GM12874 (cell line): ENCODE results near the gene TP53BP2.

ENCODE experiments used
- CTCF ChIP-seq: IDR thresholded peaks from 2 replicates; pipeline ENCODE4 v1.5.1; 2011; ENCODE audit warnings: low read depth, mild to moderate bottlenecking, control low read depth, low read length, moderate library complexity; ENCODE audit not compliant: insufficient read depth

TP53BP2 gene

DNA sequence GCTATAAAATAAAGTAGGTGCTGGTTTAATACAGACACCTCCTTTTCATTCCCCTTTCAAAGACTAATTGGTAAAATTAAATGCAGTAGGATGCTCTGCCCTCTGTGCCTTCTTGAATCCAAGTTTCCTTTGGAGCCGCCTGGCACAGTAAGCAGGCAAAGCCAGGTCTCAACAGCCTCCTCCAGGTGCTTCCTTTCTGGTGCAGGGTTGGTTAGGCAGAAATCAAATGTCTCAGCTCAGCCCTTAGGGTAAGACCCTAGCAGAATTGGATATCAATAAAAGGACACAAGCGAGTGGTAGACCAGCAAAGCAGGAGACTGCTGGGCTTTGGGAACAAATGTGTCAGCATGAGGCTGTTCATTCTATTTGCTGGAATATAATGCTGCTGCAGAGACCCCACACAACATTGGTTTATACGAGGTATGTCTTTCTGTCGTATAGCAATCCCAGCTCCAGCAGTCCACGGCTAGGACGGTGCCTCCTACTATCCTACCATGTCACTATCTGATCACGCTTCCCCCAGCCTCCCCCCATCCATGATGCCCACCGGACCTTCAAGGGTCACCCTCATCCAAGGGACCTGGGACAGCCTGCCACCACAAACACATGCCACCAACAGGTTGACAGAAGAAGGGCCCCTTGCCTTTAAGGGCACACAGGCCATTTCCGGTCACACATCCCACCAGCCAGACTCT, 75.0 kb downstream of the TP53BP2 start:
- no peak for TF ChIP-seq CTCF

DNA sequence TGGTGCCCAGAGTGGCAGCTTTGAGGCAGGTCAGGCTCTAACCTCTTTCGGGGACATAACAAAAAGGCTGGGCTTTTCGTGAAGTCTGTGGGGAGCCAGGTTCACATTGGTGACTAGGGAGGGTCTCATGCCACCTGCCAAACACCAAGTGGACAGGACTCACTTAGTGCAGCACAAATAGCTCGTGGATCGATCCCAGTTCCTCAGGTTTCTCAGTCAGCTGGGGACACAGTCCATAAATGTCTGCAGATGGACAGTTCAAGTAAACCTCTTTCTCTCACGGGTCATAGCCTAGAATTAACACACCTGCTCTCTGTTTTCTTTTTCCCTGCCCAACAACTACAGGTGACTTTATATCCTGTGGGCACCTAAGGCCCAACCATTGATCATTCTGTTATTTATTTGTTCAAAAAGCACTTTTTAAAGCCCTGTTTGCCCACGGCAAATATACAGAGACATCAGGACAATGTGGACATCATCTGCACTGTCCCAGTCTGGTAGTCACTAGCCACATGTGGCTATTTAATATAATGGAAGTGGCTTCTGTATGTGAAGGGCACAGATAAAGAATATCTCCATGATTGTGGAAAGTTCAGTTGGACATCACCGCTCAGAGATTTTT, 79.9 kb downstream of the TP53BP2 start:
- no peak for TF ChIP-seq CTCF

DNA sequence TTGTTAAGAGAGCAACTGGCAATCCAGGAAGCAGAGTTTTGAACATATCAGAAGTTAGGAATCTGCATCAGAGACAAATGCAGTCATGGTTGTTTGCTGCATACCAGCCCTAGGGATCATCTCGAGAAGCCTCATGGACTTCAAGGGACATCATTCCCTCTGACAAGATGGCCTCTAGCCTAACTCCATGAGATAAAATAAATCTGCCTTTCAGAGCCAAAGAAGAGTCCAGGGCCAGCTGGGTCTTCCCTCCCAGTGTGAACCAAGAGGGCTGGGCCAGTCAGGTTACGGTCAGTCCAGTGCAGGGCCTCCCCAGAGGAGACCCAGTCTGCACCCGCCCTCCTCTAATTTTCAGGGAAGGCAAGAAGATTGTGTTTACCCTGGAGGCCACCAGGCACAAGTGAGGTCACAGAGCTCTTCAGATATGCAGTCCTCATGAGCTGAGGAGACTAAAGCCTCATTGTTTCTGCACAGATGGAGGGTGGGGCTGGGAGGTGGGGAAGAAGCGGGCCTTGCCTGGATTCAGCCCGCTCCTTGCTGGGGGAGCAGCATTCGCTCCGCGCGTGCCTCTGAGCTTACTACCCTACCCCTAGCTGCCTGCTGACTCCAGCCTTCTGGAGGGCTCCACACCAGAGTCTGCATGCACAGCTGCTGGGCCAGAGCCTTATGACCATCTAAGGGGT, 80.6 kb downstream of the TP53BP2 start:
- no peak for TF ChIP-seq CTCF

DNA sequence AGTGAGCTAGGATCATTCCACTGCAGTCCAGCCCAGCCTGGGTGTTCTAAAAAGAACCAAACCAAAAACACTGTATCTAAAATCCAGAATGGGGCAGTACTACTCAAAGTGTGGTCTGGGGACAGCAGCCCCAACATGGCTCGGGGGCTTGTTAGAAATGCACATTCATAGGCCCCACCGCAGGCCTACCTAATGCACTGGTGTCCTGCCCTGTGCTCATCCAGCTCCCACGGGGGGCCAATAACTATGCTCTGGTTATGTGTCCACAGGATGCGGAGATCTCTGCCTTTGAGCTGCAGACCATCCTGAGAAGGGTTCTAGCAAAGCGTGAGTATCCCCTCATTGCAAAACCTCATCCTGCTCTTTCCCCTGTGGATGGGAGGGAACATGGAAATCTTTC, 81.9 kb downstream of the TP53BP2 start:
- TF ChIP-seq CTCF, result no peak

DNA sequence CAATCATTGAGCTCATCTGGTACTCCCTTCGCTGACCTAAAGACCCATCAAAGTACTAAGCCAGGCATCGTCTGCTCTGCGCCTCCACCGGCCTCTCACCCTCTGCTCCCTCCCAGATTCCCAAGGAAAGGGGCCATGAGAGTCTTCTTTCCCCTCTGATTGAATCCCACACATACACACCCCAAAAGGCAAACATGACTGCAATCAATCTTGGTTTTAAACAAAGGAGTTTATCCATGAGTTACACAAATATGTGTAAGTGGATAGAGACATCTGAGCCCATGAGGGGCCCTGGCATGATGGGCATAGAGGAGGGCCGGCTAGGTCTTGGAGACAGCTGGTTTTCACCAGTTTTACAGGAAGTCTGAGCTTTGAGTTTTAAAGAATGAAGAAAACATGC, 82.5 kb downstream of the TP53BP2 start:
- TF ChIP-seq CTCF, result no peak

DNA sequence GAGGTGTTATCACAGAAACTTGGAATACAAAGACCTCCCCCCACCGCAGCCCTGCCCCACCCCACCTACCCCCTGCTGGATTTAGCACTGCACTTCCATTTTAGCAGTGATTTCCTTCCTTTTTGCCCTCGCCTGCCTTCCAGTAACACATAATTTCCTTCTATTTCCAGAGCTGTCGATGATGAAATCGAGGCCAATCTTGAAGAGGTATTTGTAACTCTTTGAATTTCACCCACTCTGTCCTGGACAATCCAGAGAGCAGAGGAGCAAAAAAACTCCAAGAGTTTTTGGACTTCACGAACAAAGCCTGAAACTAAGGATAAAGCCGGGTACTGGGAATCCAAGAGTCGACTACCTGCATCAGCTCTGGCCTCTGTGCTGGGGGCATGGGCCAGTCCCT, 84.3 kb downstream of the TP53BP2 start:
- no peak for TF ChIP-seq CTCF

DNA sequence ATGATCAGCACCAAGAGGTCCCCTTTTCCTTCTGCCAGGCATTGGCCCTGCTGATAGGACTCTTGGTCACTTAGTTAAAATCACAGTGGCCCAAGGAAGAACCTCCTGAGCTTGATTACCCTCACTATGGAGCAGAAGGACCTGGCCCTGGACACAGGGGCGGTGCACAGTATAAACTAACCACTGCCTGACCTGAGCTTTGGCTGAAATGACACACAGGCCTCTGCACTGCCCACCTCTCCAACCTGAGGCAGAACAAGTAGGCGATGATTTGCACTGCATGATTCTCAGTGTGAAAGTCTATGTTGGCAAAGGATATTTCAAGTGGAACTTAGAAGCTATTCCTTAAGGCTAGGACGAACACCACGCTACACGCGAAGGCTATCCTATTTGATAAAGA, 84.9 kb downstream of the TP53BP2 start:
- no peak for TF ChIP-seq CTCF
